Frontal cortex (tissue), 4 donors: ENCODE measurements around the gene SPN. TPM values are rescaled to one million over a fixed set of nuclear protein-coding genes. Genes with fewer than 3 reads are reported as not detected.
"Not testable (repeated sequence)": the region's sequence is repeated elsewhere in the genome, so short reads cannot be mapped to it uniquely, and the experiment has no call there.

Source experiments
- DNase-seq, 2 donors: peaks; one replicate each; pipeline ENCODE4 v3.0.0; 2012; ENCODE audit warnings: low spot score in 2 of 2
- FAIRE-seq: peaks from 2 replicates; lab custom pipeline; 2012; peaks lifted over from hg19 to GRCh38; lab: Jason Lieb, UNC
- total RNA-seq: library from RNA; depleted of rRNA; stranded (reverse); fragments of >200 nt; gene quantifications from one replicate; pipeline ENCODE4 v1.2.3, GENCODE V29; 2014
- donor health status: control.
- donor health status: control.
- donor health status: control.

Gene SPN
- total RNA-seq, 1 donor from 2014 or later: under 0.01 TPM

DNA sequence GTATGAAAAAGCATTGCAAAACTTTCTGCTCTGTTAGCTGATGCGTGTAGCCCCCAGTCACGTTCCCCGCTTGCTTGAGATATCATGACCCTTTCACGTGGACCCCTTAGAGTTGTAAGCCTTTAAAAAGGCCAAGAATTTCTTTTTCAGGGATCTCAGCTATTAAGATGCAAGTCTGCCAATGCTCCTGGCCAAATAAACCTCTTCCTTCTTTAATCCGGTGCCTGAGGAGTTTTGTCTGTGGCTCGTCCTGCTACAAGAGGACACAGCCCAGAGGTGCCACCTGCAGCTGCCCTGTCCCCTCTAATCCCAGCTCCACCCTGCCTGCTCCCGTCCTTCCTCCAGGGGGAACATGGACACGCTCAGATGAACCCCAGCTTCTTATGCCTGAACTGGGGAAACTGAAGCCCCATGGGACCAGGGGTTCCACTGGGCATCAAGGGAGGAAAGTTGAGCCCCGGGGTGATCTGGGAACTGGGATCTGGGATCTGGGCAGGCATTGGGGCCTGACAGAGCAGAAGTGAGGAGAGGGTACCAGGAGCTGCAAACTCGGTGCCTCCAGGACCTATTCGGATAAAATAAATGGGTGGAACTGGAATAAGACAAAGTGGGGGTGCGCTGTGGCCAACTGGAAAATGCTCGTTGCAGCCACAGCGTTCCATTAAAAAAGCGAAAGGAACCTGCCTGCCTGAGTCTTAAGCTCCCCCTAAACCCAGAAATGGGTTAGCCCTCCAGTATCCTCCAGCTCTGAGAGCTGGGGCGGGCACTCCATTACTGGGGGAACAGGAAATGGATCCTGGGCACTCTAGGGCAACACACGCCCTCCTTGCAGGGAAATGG, 35.7 kb downstream of the SPN start:
- DNase-seq (no peak), FAIRE-seq (no peak)

DNA sequence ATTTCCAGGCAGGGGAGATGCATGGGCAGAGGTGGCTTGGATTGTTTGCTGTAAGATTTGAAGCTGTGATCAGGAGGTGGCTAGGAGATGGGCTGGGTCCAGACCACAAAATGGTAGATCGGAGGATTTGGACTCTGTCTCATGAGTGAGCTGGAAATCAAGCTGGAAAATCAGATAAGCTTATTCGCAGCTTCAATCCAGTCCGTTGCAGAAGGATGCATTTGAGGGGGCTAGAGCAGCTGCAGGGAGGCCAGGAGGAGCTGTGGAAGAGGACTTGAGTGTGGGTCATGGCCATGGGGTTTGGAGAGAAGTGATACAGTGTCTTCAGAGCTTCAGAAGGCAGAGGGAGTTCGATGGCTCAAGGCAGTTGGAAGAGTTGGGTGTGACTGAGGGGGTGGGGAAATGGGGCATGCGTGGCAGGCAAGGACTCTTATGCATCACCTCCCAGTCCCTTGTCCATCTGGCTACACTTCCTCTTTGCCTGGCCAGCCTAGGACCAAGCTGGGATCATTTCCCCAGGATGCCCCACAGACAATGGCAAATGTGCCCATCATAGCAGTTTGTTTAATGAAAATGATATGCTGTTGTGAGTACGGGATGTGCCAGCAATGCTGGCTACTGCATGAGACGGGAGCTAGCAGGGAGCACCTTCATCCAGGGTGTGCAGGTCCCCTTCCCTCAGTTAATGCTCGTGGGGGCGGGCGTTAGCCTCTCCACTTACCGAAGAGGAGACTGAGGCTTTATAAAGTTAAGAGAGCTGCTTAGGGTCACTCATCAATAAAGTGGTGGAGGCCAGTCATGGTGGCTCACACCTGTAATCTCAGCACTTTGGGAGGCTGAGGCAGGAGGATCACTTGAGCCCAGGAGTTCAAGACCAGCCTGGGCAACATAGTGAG, 36.5 kb downstream of the SPN start:
- FAIRE-seq (no peak), DNase-seq (no peak)

DNA sequence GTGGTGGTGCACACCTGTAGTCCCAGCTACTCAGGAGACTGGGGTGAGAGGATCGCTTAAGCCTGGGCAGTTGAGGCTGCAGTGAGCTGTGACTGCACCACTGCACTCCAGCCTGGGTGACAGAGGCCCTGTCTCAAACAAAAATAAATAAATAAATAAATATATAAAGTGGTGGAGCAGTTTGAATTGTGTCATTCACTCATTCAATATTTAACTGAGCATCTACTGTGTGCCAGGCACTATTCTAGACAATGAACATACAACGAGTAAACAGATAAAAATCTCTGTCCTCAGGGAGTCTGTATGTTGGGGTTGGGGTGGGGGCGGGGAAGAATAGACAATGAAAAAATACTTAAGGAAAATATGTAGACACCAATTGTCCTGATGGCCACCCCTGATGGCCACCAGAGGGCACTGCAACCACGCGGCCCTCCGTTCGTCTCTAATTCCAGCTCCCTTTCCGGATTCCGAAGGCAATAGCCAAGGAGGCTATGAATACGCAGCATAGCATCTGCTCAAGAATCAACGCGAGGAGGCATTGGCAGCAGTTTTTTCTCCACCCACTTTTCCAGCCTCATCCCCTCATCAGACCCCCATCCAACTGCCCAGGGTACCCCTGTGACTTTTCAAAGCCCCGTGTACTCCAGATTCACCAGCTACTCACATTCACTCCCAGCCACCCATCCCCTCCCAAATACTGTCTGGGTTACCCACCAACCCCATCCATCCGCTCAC, 37.4 kb downstream of the SPN start:
- peak; percentile 68 to 84 for DNase-seq
- FAIRE-seq: no peak

GRCh38 chr16:29701214-29701555, 38.1 kb downstream of the SPN start:
- FAIRE-seq: no peak
- DNase-seq: no peak

DNA sequence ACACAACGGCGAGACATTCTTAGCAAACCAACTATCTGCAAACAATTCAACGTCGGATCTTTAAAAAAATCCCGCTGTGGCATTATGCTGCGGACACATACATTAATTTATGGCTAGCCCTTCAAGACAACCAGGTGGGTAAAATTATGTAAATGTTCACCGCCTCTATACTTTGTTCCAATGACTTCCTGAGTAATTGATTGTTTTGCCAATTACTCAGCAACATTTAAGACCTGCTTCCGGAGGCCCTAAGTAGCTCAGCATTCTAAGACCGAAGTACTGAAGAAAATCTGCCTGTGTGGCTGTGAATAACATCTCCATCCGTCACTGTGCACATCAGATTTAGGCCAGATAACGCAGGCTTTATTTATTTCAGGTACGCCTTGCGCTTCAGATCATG, 39.2 kb downstream of the SPN start:
- DNase-seq (no peak), FAIRE-seq (no peak)

DNA sequence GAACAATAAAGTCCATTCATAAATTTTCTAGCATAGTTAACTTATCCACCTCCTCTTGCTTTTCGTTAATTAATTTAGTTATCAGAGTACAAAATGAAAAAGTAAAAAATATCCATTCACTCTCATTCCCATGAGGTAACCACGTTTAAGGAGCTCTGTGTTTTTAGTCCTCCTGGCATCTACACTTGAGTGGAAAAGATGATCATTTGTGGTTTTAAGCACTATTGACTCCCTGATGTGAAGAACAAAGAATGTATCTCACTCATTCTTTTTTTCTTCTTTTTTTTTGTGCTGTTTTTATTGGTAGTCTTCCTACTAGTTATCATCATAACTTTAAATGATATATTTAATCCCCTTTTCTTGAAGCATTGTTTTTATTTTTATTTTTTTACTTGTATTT, 42.0 kb downstream of the SPN start:
- FAIRE-seq (no peak), DNase-seq (no peak)

DNA sequence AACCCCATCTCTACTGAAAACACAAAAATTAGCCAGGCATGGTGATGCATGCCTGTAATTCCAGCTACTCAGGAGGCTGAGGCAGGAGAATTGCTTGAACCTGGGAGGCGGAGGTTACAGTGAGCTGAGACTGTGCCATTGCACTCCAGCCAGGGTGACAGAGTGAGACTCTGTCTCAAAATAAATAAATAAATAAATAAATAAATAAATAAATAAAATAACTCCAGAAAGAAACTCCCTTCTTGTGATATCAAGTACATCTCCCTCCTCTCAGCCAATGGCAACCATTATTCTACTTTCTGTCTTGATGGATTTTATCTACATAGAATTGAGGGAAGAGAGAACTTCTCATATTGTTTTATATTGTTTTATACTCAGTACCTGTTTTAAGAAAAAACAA, 44.1 kb downstream of the SPN start:
- not testable (repeated sequence) for DNase-seq, FAIRE-seq

DNA sequence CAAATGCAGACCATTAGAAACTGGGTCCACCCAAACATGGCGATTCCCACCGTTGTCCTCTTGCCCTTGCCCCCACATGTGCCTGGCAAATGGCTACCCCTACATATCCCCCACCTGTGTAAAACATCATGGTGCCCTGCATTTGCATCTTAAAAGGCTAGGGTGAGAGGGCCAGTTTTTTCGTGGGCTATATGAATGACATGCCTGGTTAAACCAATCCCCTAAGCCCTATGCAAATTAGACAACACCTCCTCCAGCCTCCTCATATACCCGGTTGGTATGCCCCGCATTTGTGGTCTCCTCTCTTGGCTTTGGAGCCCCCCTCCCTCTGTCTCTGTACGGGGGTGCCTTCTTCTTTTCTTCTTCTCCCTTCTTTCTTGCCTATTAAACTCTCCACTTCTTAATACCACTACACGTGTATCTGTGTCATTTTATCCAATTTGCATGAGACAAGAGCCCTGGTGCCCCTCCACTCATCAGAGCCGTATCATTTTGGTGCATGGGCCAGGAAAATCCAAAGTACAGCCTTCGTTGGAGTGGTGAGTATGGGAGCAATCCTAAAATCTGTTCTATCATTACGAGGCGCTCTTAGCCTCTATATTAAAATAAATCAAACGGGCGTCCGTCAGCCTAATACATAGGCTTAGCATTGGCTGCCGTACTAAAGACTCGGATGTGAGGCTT, 46.0 kb downstream of the SPN start:
- no peak for DNase-seq
- no peak for FAIRE-seq

DNA sequence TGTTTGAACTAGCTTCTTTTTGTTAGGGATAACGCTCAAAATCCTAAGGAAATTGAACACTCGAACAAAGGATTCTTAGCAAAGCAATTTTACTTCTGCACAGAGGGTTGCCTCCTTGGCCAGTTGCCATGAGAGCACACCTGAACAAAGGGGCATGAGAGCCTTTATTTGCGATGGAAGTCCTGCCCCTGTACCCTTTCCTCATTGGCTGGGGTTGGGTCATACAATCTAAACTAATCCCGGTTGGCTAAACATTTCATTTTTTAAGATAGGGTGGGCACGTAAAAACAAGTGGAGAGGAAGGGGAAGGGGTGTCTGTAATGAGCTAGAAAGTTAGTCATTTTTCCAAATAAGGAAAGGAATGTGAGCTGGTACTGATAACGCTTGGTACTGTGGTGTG, 46.6 kb downstream of the SPN start:
- not testable (repeated sequence) for FAIRE-seq, DNase-seq

- peak in 1 of 2 donors; percentile 74 for DNase-seq
- FAIRE-seq: no peak
These were observed 47.5 kb downstream of the SPN start for GRCh38 chr16:29710227-29711219.

- DNase-seq (no peak), FAIRE-seq (no peak)
These were observed 49.8 kb downstream of the SPN start for GRCh38 chr16:29712809-29713208.

DNA sequence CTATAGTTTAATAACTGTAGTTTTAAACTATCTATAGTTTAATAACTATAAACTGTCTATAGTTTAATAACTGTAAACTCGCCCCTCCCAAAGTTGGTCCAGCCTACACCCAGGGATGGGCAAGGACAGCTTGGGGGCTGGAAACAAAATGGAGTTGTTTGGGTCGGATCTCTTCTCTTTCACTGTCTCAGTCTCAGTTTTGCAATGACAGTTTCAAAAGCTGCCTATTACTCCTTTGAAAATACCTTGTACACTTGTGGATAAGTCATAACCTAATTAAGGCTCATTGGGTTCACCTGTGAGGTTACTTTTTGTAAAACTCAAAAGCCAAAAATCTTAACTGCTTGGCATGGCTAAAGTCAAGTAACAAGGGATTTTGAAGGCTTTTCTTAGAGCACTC, 51.3 kb downstream of the SPN start:
- FAIRE-seq: no peak
- DNase-seq: no peak

DNA sequence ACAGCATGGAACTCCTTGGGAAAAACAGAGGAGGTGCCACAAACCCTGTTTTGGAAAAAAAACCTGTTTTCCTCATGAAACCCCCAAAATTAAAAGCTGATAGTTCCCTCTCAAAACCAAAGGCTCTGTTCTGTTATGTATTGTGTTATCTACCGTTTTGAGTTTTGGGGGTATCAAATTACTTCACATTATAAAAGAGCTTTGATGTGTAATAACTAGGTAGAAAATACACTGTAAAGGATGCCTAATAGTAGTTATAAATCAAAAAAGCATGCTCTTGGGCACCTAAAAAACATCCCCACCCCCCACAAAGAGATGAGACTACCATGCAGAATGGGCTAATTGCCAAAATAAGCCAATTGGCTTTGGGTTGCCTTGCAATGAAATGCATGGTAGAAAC, 51.9 kb downstream of the SPN start:
- DNase-seq (no peak), FAIRE-seq (no peak)

- FAIRE-seq (no peak), DNase-seq (no peak)
These were observed 54.1 kb downstream of the SPN start for GRCh38 chr16:29717113-29717512.

DNA sequence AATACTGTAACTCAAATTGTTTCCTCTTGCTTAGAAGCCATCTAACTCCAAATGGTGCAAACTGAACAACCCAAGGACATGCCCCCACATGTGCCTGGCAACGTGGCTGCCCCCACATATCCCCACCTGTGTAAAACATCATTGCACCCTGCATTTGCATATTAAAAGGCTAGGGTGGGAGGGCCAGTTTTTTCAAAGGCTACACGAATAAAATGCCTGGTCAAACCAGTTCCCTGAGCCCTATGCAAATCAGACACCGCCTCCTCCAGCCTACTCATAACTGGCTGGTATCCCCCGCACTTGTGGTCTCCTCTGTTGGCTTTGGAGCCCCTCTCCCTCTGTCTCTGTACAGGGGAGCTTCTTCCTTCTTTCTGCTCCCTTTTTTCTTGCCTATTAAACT, 56.0 kb downstream of the SPN start:
- no peak for FAIRE-seq
- DNase-seq: no peak
